Measurements from ENCODE around the gene ANXA2. TPM values are rescaled to one million over a fixed set of nuclear protein-coding genes. Genes with fewer than 3 reads are reported as not detected.

Gene ANXA2
- total RNA-seq, 1 experiment from 2014 or later: 1,903 TPM

DNA sequence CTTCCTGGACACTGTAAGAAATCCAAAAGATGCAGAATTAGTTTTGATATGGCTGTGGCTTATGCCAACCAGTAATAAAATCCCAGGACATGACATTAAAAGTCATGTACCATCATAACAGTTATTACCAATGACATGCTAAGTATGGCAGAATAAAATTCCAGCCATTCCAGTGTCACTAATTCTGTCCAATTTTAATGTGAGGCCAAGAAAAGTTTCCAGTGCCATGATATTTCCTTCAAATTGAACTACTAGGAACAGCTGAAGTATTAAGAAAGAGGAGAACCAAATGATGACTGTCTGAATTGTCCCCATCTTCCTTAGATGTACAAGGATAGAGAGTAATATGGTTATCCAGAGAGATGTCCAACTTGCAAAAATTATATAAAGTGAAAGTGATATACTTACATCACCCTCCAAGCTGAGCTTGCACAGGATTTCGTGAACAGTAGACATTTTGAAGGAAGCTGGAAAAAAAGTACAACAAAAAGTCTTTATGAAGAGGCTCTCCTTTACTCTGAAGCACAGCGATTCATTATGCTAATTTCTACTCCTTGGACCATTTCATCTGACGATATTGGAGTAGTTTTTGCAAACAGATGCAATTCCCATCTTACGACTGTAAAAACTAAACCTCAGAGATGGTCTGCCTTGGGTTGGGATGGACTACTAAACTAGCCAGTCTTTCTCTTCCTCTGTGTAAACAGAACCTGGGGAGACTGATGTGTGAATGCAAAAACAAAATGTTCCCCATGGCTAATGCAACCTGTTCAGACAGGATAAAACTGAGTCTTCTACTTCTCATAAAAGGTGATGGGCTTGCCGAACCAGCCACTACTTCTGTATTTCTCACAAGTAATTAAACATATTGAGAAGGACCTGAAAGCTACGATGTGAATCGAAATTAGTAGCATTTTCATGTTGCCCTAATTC, 11.9 kb downstream of the ANXA2 start:
- ChIA-PET POLR2A (no interaction called here), CTCF (no interaction called here)
- Histone ChIP-seq H3K27me3 (ENCODE audit: control insufficient read depth, insufficient read depth, low read length) (no peaks in the 10 kb centered on the region), H3K4me1 (ENCODE audit: control insufficient read depth, insufficient read depth, low read length) (peaks cover 98% of the 10 kb centered on the region), H3K4me3 (ENCODE audit: low read depth in 2 of 2, low read length in 2 of 2) (peak overlapping the region in 1 of 2 experiments; percentile 15; a peak in 1 of 4 replicates), H3K9me3 (ENCODE audit: control insufficient read depth, insufficient read depth, low read depth, low read length) (no peaks in the 10 kb centered on the region), H3K36me3 (ENCODE audit: control insufficient read depth, insufficient read depth, low read length) (peaks cover 40% of the 10 kb centered on the region), H3K27ac (ENCODE audit: low read length) (peak overlapping the region; percentile 100)
- ATAC-seq: no peak
- intact Hi-C loops (cut with micrococcal nuclease; ENCODE audit: unreplicated experiment): no loop called here
- no peak for DNase-seq (ENCODE audit: low read depth, low spot score)
- no TSS peak for BruUV-seq (replicated peaks)
- in situ Hi-C loops (cut with HindIII; ENCODE audit: low pct_unique_long_range_greater_than_20kb, low sequenced_read_pairs): no loop called here
- TF ChIP-seq POLR2AphosphoS5 (IDR thresholded peaks at IDR 0.05; ENCODE audit: low read depth, low read length) (peak; percentile 4; the same call in 1 of the 2 replicates), TCF7L2 (IDR thresholded peaks at IDR 0.05; ENCODE audit: low read depth, low read length) (no peak)

DNA sequence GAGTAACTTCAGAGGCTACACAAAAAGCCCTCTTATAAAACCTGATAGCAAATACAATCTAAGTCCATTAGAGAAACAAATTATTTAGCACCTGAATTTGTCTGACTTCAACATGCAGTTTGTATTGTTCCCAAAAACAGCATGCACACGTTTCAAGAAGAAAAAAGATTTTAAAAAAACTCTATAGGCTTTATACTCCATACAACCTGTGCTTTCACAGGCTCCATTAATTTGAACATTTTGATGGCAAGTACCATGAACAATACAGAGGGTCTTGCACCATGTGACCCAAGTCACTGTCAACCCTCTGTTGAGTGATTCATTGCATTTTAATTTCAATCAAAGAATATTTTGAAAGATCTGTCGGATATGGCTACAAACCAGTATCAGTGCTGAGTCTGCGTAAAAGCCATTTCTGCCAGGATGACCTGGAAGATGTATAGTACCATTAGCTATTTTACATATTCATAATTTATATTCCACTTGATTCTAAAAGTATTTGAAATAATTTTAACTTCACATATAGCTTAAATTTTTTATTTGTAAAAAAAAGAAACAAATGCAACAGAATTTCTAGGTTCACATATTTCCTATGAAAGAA, 13.2 kb downstream of the ANXA2 start:
- ChIA-PET CTCF (no interaction called here), POLR2A (no interaction called here)
- peak overlapping the region; percentile 100 for H3K27ac ChIP-seq (ENCODE audit: low read length)
- TF ChIP-seq POLR2AphosphoS5 (IDR thresholded peaks at IDR 0.05; ENCODE audit: low read depth, low read length): peak; percentile 64
- no peak for TF ChIP-seq CTCF (IDR thresholded peaks at IDR 0.05)
- in situ Hi-C loops (cut with HindIII; ENCODE audit: low pct_unique_long_range_greater_than_20kb, low sequenced_read_pairs): no loop called here
- intact Hi-C loops (cut with micrococcal nuclease; ENCODE audit: unreplicated experiment): no loop called here
- no TSS peak for BruUV-seq (replicated peaks)
- H3K4me3 ChIP-seq (ENCODE audit: low read depth in 2 of 2, low read length in 2 of 2): no peak overlapping the region
- ATAC-seq (no peak), DNase-seq (ENCODE audit: low read depth, low spot score) (no peak)
- peaks cover 98% of the 10 kb centered on the region for H3K4me1 ChIP-seq (ENCODE audit: control insufficient read depth, insufficient read depth, low read length)
- H3K9me3 ChIP-seq (ENCODE audit: control insufficient read depth, insufficient read depth, low read depth, low read length): no peaks in the 10 kb centered on the region
- no peaks in the 10 kb centered on the region for H3K27me3 ChIP-seq (ENCODE audit: control insufficient read depth, insufficient read depth, low read length)
- peaks cover 40% of the 10 kb centered on the region for H3K36me3 ChIP-seq (ENCODE audit: control insufficient read depth, insufficient read depth, low read length)

DNA sequence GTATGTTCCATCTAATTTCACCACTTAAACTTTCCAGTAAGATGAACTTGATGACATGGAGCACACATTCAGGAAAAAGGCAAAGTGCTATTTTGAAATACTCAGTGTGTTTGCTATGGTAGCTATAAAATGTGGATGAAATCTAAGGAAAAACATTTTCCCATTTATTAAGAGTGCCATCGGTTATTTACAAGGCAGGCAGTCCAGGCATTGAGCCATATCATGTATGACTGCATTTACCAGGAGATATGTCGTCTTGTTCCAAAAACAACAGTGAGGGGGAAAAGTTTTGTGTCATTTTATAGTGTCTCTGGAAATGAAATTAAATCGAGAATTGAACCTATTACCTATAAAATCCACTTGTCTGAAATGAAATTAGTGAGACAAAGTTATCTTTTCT, 13.7 kb downstream of the ANXA2 start:
- no peak overlapping the region for H3K4me3 ChIP-seq (ENCODE audit: low read depth in 2 of 2, low read length in 2 of 2)
- intact Hi-C loops (cut with micrococcal nuclease; ENCODE audit: unreplicated experiment): no loop called here
- H3K4me1 ChIP-seq (ENCODE audit: control insufficient read depth, insufficient read depth, low read length): peaks cover 98% of the 10 kb centered on the region
- TF ChIP-seq SIN3A (IDR thresholded peaks at IDR 0.05; ENCODE audit: borderline replicate concordance, insufficient read depth, low read depth, low read length): no peak
- no peak for TF ChIP-seq REST (IDR thresholded peaks at IDR 0.05; ENCODE audit: insufficient read depth in 1 of 2, low read depth in 2 of 2, low read length in 1 of 2)
- TF ChIP-seq CTCF (IDR thresholded peaks at IDR 0.05): no peak
- H3K27me3 ChIP-seq (ENCODE audit: control insufficient read depth, insufficient read depth, low read length): no peaks in the 10 kb centered on the region
- CTCF ChIA-PET: no interaction called here
- peak overlapping the region; percentile 100 for H3K27ac ChIP-seq (ENCODE audit: low read length)
- DNase-seq (ENCODE audit: low read depth, low spot score) (no peak), ATAC-seq (no peak)
- TSS peak; percentile 9 for BruUV-seq (replicated peaks)
- POLR2A ChIA-PET: no interaction called here
- H3K9me3 ChIP-seq (ENCODE audit: control insufficient read depth, insufficient read depth, low read depth, low read length): no peaks in the 10 kb centered on the region
- in situ Hi-C loops (cut with HindIII; ENCODE audit: low pct_unique_long_range_greater_than_20kb, low sequenced_read_pairs): no loop called here
- peaks cover 44% of the 10 kb centered on the region for H3K36me3 ChIP-seq (ENCODE audit: control insufficient read depth, insufficient read depth, low read length)

Measured in Panc1 (cell line).